SK-N-SH treated with all-trans-retinoic acid at 6 μM for 48 hours (cell line): ENCODE results near the gene TOX2.

Source experiments
- ATAC-seq: fragments of 200-7000 bp; cut with Tn5 transposase; 3 replicates; pipeline ENCODE4 v1.9.1; 2020; ENCODE audit warnings: mild to moderate bottlenecking, moderate library complexity
- ARNTL ChIP-seq: fragments of 450-650 bp; formaldehyde crosslinking; IDR thresholded peaks from 2 replicates; pipeline ENCODE4 v1.5.0; 2020; ENCODE audit warnings: low read depth, mild to moderate bottlenecking, moderate library complexity, borderline replicate concordance
- BACH2 ChIP-seq: fragments of 250-450 bp; sonication (Bioruptor Pico); IDR thresholded peaks from 2 replicates; pipeline ENCODE4 v1.9.0; 2021; ENCODE audit warnings: mild to moderate bottlenecking, borderline replicate concordance
- CREB5 ChIP-seq: fragments of 250-450 bp; sonication (Bioruptor Pico); IDR thresholded peaks from 2 replicates; pipeline ENCODE4 v1.5.1; 2020; ENCODE audit warnings: low read depth, mild to moderate bottlenecking, moderate library complexity
- CSDC2 ChIP-seq: fragments of 250-450 bp; sonication (Bioruptor Pico); IDR thresholded peaks from 2 replicates; pipeline ENCODE4 v1.5.0; 2020; ENCODE audit warnings: mild to moderate bottlenecking, moderate library complexity
- CSRNP3 ChIP-seq: fragments of 250-450 bp; sonication (Bioruptor Pico); IDR thresholded peaks from 2 replicates; pipeline ENCODE4 v1.5.1; 2021; ENCODE audit warnings: mild to moderate bottlenecking, moderate library complexity
- ESRRG ChIP-seq: fragments of 250-450 bp; sonication (Bioruptor Pico); IDR thresholded peaks from 2 replicates; pipeline ENCODE4 v1.6.1; 2021; ENCODE audit warnings: mild to moderate bottlenecking
- GLIS3 ChIP-seq: fragments of 250-450 bp; sonication (Bioruptor Pico); IDR thresholded peaks from 2 replicates; pipeline ENCODE4 v1.5.0; 2020; ENCODE audit warnings: mild to moderate bottlenecking, moderate library complexity
- ISL1 ChIP-seq: fragments of 250-450 bp; sonication (Bioruptor Pico); IDR thresholded peaks from 2 replicates; pipeline ENCODE4 v2.1.2; 2022; ENCODE audit warnings: mild to moderate bottlenecking, moderate library complexity
- OSR1 ChIP-seq: fragments of 250-450 bp; sonication (Bioruptor Pico); IDR thresholded peaks from 2 replicates; pipeline ENCODE4 v1.8.0; 2022; ENCODE audit warnings: moderate library complexity, mild to moderate bottlenecking, inconsistent platforms
- PATZ1 ChIP-seq: fragments of 250-450 bp; sonication (Bioruptor Pico); IDR thresholded peaks from 2 replicates; pipeline ENCODE4 v1.8.0; 2020; ENCODE audit warnings: mild to moderate bottlenecking, moderate library complexity, borderline replicate concordance
- POU6F1 ChIP-seq: fragments of 250-450 bp; sonication (Bioruptor Pico); IDR thresholded peaks from 2 replicates; pipeline ENCODE4 v1.8.0; 2021; ENCODE audit warnings: low read depth, mild to moderate bottlenecking, moderate library complexity, borderline replicate concordance
- PPARA ChIP-seq: fragments of 250-450 bp; sonication (Bioruptor Pico); IDR thresholded peaks from 2 replicates; pipeline ENCODE4 v1.5.0; 2020; ENCODE audit warnings: mild to moderate bottlenecking, borderline replicate concordance
- RARB ChIP-seq: fragments of 250-450 bp; sonication (Bioruptor Pico); IDR thresholded peaks from 2 replicates; pipeline ENCODE4 v1.8.0; 2021; ENCODE audit warnings: mild to moderate bottlenecking, moderate library complexity
- SNAI2 ChIP-seq: fragments of 250-450 bp; sonication (Bioruptor Pico); IDR thresholded peaks from 2 replicates; pipeline ENCODE4 v1.5.0; 2020; ENCODE audit warnings: mild to moderate bottlenecking, moderate library complexity
- TCF4 ChIP-seq: fragments of 250-450 bp; sonication (Bioruptor Pico); IDR thresholded peaks from 2 replicates; pipeline ENCODE4 v1.8.0; 2021; ENCODE audit warnings: mild to moderate bottlenecking, moderate library complexity, borderline replicate concordance
- TOX ChIP-seq: fragments of 250-450 bp; sonication (Bioruptor Pico); IDR thresholded peaks from 2 replicates; pipeline ENCODE4 v1.8.0; 2021; ENCODE audit warnings: mild to moderate bottlenecking, moderate library complexity, borderline replicate concordance
- TSHZ2 ChIP-seq: fragments of 250-450 bp; sonication (Bioruptor Pico); IDR thresholded peaks from 2 replicates; pipeline ENCODE4 v1.5.0; 2020; ENCODE audit warnings: mild to moderate bottlenecking, moderate library complexity
- ZFP3 ChIP-seq: fragments of 250-450 bp; sonication (Bioruptor Pico); IDR thresholded peaks from 2 replicates; pipeline ENCODE4 v1.5.0; 2020; ENCODE audit warnings: mild to moderate bottlenecking, moderate library complexity
- ZNF565 ChIP-seq: fragments of 450-650 bp; formaldehyde crosslinking; conservative IDR thresholded peaks from 2 replicates; pipeline ENCODE4 v1.5.0; 2020; ENCODE audit warnings: low read depth, mild to moderate bottlenecking, moderate library complexity
- ZNF70 ChIP-seq: fragments of 450-650 bp; formaldehyde crosslinking; IDR thresholded peaks from 2 replicates; pipeline ENCODE4 v1.5.0; 2020; ENCODE audit warnings: mild to moderate bottlenecking, moderate library complexity
- ZNF8 ChIP-seq: fragments of 450-650 bp; formaldehyde crosslinking; IDR thresholded peaks from 2 replicates; pipeline ENCODE4 v1.5.0; 2020; ENCODE audit warnings: mild to moderate bottlenecking, moderate library complexity

The TOX2 gene

GRCh38 chr20:43923917-43924316, 9.3 kb downstream of the TOX2 start:
- no peak for ATAC-seq
- TF ChIP-seq RARB (CRISPR knock-in tag) (no peak), PPARA (CRISPR knock-in tag) (no peak), ISL1 (CRISPR knock-in tag) (no peak), ARNTL (CRISPR knock-in tag) (no peak), TOX (CRISPR knock-in tag) (no peak), OSR1 (CRISPR knock-in tag) (no peak)

- ATAC-seq: peak; percentile 31
- TF ChIP-seq ZNF565 (no peak), ZFP3 (CRISPR knock-in tag) (no peak), ZNF8 (CRISPR knock-in tag) (no peak), CSRNP3 (CRISPR knock-in tag) (no peak), ZNF70 (CRISPR knock-in tag) (no peak), CSDC2 (CRISPR knock-in tag) (no peak), TCF4 (CRISPR knock-in tag) (no peak), TSHZ2 (CRISPR knock-in tag) (no peak), OSR1 (CRISPR knock-in tag) (no peak), ISL1 (CRISPR knock-in tag) (no peak), CREB5 (CRISPR knock-in tag) (no peak), BACH2 (CRISPR knock-in tag) (no peak), GLIS3 (CRISPR knock-in tag) (no peak), PPARA (CRISPR knock-in tag) (no peak), SNAI2 (CRISPR knock-in tag) (no peak), POU6F1 (CRISPR knock-in tag) (no peak), ESRRG (no peak)
These were observed 10.6 kb downstream of the TOX2 start for GRCh38 chr20:43925215-43925614.

- TF ChIP-seq BACH2 (CRISPR knock-in tag): no peak
- TF ChIP-seq CSDC2 (CRISPR knock-in tag): no peak
- TF ChIP-seq SNAI2 (CRISPR knock-in tag): no peak
- TF ChIP-seq RARB (CRISPR knock-in tag): no peak
- no peak for TF ChIP-seq PATZ1
- TF ChIP-seq ZFP3 (CRISPR knock-in tag): no peak
- no peak for TF ChIP-seq TCF4 (CRISPR knock-in tag)
- TF ChIP-seq ZNF565: no peak
- no peak for TF ChIP-seq CSRNP3 (CRISPR knock-in tag)
- no peak for TF ChIP-seq ZNF8 (CRISPR knock-in tag)
- ATAC-seq: peak; percentile 85
These were observed 11.1 kb downstream of the TOX2 start for GRCh38 chr20:43925801-43926200.
